MCF 10A (cell line): Measurements from ENCODE around the gene EXOC4. TPM values are rescaled to one million over a fixed set of nuclear protein-coding genes. Genes with fewer than 3 reads are reported as not detected.

Source experiments
- BruUV-seq: library from RNA; stranded (reverse); fragments of 400-500 nt; replicated peaks from 2 replicates; lab custom pipeline; 2021; lab: Mats Ljungman, UMichigan
- CTCF ChIA-PET: fragments of 300-600 bp; sonication (Branson Sonifier 250); formaldehyde crosslinking; extraction: SDS; loops from one replicate; lab custom pipeline; 2021; ENCODE audit warnings: antibody characterized with exemption, inconsistent platforms; lab: Yijun Ruan, JAX
- POLR2A ChIA-PET: fragments of 300-600, 350-650 bp; sonication (Branson Sonifier 250); formaldehyde crosslinking; extraction: SDS; loops from one replicate; lab custom pipeline; 2020; ENCODE audit warnings: antibody characterized with exemption, inconsistent platforms; lab: Yijun Ruan, JAX
- DNase-seq: peaks from one replicate; pipeline ENCODE4 v3.0.0-alpha.2; 2018; ENCODE audit not compliant: unreplicated experiment
- H3K27ac Mint-ChIP-seq: one replicate; pipeline ENCODE4 v1.8.0; 2022; ENCODE audit warnings: mild to moderate bottlenecking, low read depth, mixed read lengths; ENCODE audit not compliant: unreplicated experiment
- H3K27me3 Mint-ChIP-seq: one replicate; pipeline ENCODE4 v1.8.0; 2022; ENCODE audit warnings: mixed read lengths; ENCODE audit not compliant: insufficient read depth, unreplicated experiment
- H3K36me3 Mint-ChIP-seq: one replicate; pipeline ENCODE4 v1.8.0; 2022; ENCODE audit warnings: mild to moderate bottlenecking, moderate library complexity, mixed read lengths; ENCODE audit not compliant: insufficient read depth, unreplicated experiment
- H3K4me1 Mint-ChIP-seq: one replicate; pipeline ENCODE4 v1.8.0; 2022; ENCODE audit warnings: mixed read lengths; ENCODE audit not compliant: insufficient read depth, unreplicated experiment
- H3K4me3 Mint-ChIP-seq: one replicate; pipeline ENCODE4 v1.8.0; 2022; ENCODE audit warnings: mild to moderate bottlenecking, moderate library complexity, mixed read lengths; ENCODE audit not compliant: unreplicated experiment
- H3K9me3 Mint-ChIP-seq: one replicate; pipeline ENCODE4 v1.8.0; 2022; ENCODE audit warnings: mixed read lengths; ENCODE audit not compliant: unreplicated experiment
- intact Hi-C: fragments of 100-400 bp; cut with micrococcal nuclease; formaldehyde crosslinking; loops from 2 replicates; pipeline ENCODE4 v1.14.1; 2022
- total RNA-seq: library from RNA; stranded (reverse); gene quantifications from 2 replicates; pipeline ENCODE4 v1.2.3, GENCODE V29; 2022
- TF ChIP-seq, protein P1 (sequence below): fragments of 200-600 bp; IDR thresholded peaks from one replicate; pipeline ENCODE4 v1.8.0; 2022; ENCODE audit warnings: antibody characterized with exemption, mild to moderate bottlenecking; ENCODE audit not compliant: unreplicated experiment

Gene EXOC4
- total RNA-seq, 1 experiment from 2014 or later = 105 TPM

- Mint-ChIP-seq H3K4me3 (no peak overlapping the region), H3K9me3 (no peaks in the 10 kb centered on the region), H3K4me1 (peaks cover 14% of the 10 kb centered on the region), H3K36me3 (peaks cover 31% of the 10 kb centered on the region), H3K27ac (no peak overlapping the region), H3K27me3 (no peaks in the 10 kb centered on the region)
- ChIA-PET POLR2A (no interaction called here), CTCF (interaction anchor here (0.6 kb wide), 1 partner anchor 63 kb away, joined by 4 read pairs; no protein-coding TSS in a partner anchor)
- TF ChIP-seq, protein P1, sequence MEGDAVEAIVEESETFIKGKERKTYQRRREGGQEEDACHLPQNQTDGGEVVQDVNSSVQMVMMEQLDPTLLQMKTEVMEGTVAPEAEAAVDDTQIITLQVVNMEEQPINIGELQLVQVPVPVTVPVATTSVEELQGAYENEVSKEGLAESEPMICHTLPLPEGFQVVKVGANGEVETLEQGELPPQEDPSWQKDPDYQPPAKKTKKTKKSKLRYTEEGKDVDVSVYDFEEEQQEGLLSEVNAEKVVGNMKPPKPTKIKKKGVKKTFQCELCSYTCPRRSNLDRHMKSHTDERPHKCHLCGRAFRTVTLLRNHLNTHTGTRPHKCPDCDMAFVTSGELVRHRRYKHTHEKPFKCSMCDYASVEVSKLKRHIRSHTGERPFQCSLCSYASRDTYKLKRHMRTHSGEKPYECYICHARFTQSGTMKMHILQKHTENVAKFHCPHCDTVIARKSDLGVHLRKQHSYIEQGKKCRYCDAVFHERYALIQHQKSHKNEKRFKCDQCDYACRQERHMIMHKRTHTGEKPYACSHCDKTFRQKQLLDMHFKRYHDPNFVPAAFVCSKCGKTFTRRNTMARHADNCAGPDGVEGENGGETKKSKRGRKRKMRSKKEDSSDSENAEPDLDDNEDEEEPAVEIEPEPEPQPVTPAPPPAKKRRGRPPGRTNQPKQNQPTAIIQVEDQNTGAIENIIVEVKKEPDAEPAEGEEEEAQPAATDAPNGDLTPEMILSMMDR = no peak
- DNase-seq = no peak
- intact Hi-C loops = no loop called here
- BruUV-seq = no TSS peak
Observed at GRCh38 chr7:133477791-133478190, 224.9 kb downstream of the EXOC4 start.

GRCh38 chr7:133478591-133479135, 225.8 kb downstream of the EXOC4 start:
- intact Hi-C loops = no loop called here
- no peaks in the 10 kb centered on the region for H3K9me3 Mint-ChIP-seq
- ChIA-PET CTCF (interaction anchor here (0.5 to 0.6 kb wide), 2 partner anchors 62 to 264 kb away, joined by 3 to 4 read pairs; no protein-coding TSS in a partner anchor), POLR2A (no interaction called here)
- H3K4me3 Mint-ChIP-seq = no peak overlapping the region
- no TSS peak for BruUV-seq
- TF ChIP-seq, protein P1 = no peak
- H3K4me1 Mint-ChIP-seq = peaks cover 18% of the 10 kb centered on the region
- H3K27me3 Mint-ChIP-seq = no peaks in the 10 kb centered on the region
- no peak overlapping the region for H3K27ac Mint-ChIP-seq
- no peak for DNase-seq
- peaks cover 33% of the 10 kb centered on the region for H3K36me3 Mint-ChIP-seq

GRCh38 chr7:133479456-133480065, 226.7 kb downstream of the EXOC4 start:
- H3K4me3 Mint-ChIP-seq = no peak overlapping the region
- peaks cover 25% of the 10 kb centered on the region for H3K4me1 Mint-ChIP-seq
- POLR2A ChIA-PET = no interaction called here
- BruUV-seq = no TSS peak
- no peaks in the 10 kb centered on the region for H3K9me3 Mint-ChIP-seq
- CTCF ChIA-PET = interaction anchor here (0.6 to 1.4 kb wide), 3 partner anchors 11 to 359 kb away, joined by 3 to 5 read pairs (median 4); no protein-coding TSS in a partner anchor
- intact Hi-C loops = loop anchor here (10.0 kb wide), 1 partner anchor 375 kb away; no protein-coding TSS in a partner anchor
- no peaks in the 10 kb centered on the region for H3K27me3 Mint-ChIP-seq
- TF ChIP-seq, protein P1 = no peak
- H3K27ac Mint-ChIP-seq = no peak overlapping the region
- no peak for DNase-seq
- H3K36me3 Mint-ChIP-seq = peaks cover 42% of the 10 kb centered on the region

GRCh38 chr7:133480868-133481267, 228.0 kb downstream of the EXOC4 start:
- H3K4me3 Mint-ChIP-seq = no peak overlapping the region
- no peaks in the 10 kb centered on the region for H3K27me3 Mint-ChIP-seq
- H3K36me3 Mint-ChIP-seq = peaks cover 42% of the 10 kb centered on the region
- no peaks in the 10 kb centered on the region for H3K9me3 Mint-ChIP-seq
- H3K27ac Mint-ChIP-seq = no peak overlapping the region
- no peak for DNase-seq
- POLR2A ChIA-PET = no interaction called here
- CTCF ChIA-PET = no interaction called here
- TF ChIP-seq, protein P1 = no peak
- intact Hi-C loops = loop anchor here (10.0 kb wide), 1 partner anchor 374 kb away; no protein-coding TSS in a partner anchor
- peaks cover 25% of the 10 kb centered on the region for H3K4me1 Mint-ChIP-seq
- no TSS peak for BruUV-seq
